Stimulated activated CD4-positive, alpha-beta T cell treated with anti-CD3 and anti-CD28 coated beads, Interleukin-4, amount 100 ng/mL, for 4 hours (primary cell): ENCODE measurements around the gene SLC39A13.

Source experiments
- DNase-seq, 2 experiments: peaks; one replicate each; pipeline ENCODE4 v3.0.0-alpha.2; 2020

The SLC39A13 gene

DNA sequence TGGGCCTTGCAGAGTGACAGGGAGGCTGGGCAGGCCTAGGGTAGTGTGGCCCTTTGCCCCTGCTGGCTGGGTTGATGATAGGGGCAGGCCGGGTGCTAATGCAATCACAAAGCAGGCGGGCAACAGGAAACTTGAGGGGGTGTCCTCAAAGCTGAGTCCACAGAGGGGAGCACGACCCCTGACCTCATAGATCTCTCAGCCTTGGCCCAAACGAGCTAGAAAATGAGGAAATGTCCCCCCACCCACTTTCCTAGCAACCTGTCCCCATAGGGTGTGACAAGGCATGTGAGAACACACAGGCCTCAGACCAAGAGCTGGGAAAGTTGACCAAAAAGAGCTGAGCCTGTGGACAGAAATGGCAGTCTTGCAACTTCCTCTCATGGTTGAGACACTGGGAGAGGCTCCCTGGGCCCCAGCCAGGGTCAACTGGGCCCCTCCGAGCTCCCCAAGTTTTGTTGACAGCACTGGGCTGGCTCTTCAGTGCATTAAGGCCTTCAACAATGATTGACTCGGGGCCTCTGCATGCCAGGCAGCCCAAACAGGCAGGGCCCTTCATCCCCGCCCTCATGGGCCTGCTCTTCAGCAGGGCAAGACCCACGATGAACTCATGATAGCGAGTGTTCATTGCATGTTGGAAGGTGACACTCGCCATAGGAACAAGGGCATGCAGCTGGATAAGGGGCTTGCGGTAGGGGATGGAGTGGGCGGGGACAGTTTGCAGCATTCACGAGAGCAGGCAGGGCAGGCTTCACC is 20.3 kb upstream of the SLC39A13 start:
- DNase-seq, result no peak

DNA sequence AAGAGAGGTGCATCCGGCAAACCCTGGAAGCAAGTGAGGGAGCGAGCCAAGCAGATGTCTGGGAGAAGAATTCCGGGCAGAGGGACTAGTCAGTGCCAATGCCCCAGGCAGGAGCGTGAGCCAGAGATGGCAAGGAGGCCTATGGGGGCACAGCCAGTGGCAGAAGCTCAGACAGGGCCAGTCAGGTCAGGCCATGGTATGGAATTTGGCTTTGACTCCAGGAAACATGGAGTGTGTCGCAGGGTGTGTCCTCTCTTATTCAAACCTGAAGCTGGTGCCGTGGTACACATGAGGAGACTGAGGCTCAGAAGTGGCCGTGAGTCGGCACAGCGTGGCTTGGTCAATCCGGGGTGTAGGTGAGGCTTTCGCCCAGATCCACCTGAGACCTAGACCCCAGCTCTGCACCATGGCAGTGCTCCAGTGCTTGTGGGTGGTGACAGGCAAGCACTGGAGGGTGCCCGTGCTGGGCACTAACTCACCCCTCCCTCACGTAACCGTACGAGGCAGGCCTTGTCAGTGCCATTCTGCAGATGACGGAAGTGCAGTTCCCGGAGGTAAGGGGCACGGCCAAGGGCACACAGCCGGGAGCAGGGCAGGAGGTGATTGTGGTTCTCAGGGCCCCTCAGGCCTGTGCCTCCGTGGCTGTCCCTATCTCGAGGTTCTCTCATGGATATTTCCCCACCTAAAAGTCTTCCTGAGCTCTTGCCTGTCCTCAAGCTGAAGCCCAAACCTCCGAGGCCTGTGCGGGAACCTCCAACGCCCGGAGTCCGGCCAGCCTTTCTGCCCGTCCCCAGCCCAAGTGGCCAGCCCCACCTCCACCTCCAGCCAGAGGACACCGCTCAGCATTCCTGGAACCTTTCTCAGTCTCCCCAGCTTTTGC is 19.5 kb upstream of the SLC39A13 start:
- no peak for DNase-seq

DNA sequence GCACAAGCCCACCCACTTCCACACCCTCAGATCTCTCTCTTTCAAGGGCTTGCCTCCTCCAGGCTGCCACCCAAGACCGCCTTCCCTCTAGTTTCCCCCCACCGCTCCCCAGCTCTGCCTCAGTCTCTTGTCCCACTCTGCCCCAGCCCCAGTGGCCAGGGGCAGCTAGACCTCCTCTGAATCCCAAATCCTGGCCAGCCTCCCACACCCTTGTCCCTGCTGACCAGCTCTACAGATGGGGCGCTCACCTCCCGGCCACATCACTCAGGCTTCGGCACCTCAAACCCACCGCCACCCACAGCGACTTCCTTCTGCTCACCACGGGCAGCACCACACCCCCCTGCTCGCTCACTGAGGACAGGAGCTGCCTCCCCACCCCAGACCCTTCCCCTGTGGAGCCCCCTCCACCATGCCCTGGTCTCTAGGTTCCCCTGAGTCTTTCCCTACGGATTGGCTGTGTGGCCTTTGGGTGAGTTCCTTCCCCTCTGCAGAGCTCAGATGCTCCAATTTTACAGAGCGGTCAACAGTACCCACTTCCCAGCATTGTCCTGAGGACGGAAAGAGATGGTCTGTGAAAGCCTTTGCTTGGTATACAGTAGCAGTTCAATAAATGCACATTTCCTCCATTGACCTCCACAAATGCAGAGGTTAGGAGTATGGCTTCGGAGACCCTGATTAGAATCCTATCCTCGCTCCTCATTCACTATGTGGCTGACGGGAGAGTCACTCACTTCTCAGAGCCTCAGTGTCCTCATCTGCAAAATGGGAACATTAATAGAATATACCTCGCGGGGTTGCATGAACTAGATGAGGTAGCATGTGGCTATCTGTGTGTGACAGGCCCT is 18.6 kb upstream of the SLC39A13 start:
- DNase-seq, result no peak

DNA sequence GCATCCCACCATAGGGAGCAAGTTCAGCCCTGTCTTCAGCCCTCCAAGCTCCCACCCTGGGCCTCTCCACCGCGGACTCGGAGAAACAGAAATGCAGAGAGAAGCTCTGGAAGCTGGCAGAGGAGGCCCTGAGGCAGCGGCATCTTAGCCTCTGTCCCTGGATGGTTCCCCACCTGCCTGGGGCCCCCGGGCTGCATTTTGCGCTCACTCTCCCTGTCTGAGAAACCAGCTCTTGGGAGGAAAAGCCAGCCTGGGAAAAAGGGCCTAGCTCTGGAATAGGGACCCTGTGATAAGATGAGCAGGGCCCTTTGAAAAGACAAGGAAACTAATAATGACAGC is 18.0 kb upstream of the SLC39A13 start:
- no peak for DNase-seq

DNA sequence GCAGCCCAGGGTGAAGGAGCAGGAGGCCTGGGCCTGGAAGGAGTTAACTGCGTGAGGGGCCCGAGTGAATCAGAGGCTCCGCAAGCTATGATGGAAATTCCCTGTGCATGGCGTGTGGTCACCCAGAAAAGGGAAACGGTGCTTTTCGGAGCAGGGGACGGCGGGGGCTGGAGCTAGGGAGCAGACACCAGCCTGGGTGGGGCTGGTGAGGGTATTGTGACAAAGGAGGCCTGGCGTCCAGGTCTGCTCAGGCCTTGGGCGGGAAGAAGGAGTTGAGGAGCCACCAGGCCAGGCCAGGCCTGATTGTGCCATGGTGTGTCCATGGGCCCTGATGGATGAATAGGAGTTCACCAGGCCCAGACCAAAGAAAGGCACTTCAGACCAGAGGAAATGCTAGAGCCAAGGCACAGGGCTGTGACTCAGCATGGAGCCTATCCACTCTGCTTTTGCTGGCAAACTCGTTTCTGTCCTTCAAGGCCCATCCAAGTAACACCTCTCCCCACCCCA is 17.3 kb upstream of the SLC39A13 start:
- no peak for DNase-seq

DNA sequence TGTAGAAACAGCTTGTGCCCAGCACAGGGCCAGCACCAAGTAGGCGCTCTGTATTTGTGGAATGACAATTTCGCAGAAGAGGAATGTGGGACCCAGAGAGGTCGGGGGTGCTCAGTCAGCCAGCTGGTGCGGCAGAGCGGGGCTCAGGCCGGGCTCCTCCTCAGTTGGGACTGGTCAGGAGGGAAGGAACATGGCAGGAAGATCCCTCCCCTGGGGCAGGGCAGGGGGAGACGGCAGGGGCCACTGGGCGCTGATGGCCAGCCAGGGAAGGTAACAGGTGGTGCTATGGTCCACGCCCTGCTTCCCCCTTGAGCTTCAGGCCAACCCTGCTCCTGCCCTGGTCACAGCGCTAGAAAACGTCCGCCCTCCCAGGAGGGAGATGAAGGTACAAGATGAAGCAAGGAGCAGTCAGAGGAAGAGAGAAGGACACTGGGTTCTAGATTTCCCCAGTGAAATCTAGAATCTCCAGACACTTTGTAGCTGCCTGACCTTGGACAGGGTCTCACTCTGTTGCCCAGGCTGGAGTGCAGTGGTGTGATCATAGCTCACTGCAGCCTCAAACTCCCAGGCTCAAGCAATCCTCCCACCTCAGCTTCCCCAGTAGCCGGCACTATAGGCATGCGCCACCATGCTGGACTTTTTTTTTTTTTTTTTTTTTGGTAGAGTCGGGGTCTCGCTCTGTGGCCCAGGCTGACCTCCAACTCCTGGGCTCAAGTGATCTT is 16.5 kb upstream of the SLC39A13 start:
- DNase-seq, result no peak

DNA sequence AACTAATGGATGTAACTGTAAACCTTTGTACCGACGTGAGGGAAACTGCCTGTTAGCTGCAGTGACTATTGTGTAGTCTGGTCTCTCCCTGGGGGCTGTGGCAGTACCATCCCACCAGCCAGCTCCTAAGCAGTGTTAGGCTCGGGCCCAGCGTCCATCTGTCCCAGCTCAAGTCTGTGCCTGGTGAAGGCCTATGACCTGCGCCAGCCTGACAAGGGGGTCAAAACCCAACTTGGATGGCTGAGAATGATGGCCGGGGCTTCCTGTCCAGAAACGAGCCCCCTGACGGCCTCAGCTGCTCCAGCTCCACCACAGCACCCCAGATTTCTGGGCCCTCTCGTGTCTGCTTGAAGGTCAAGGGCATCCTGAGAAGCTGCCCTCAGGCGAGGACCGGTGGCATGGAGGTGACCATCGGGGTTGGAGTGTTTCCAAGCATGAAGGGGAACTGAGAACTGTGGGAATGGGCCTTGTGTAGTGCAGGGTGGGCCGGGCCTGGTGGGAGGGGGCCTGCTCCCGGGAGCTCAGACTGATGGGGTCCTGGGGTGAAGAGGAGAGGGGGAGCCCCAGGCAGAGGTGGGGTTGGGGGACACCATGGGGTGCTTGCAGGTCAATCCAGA is 15.7 kb upstream of the SLC39A13 start:
- DNase-seq, result no peak

DNA sequence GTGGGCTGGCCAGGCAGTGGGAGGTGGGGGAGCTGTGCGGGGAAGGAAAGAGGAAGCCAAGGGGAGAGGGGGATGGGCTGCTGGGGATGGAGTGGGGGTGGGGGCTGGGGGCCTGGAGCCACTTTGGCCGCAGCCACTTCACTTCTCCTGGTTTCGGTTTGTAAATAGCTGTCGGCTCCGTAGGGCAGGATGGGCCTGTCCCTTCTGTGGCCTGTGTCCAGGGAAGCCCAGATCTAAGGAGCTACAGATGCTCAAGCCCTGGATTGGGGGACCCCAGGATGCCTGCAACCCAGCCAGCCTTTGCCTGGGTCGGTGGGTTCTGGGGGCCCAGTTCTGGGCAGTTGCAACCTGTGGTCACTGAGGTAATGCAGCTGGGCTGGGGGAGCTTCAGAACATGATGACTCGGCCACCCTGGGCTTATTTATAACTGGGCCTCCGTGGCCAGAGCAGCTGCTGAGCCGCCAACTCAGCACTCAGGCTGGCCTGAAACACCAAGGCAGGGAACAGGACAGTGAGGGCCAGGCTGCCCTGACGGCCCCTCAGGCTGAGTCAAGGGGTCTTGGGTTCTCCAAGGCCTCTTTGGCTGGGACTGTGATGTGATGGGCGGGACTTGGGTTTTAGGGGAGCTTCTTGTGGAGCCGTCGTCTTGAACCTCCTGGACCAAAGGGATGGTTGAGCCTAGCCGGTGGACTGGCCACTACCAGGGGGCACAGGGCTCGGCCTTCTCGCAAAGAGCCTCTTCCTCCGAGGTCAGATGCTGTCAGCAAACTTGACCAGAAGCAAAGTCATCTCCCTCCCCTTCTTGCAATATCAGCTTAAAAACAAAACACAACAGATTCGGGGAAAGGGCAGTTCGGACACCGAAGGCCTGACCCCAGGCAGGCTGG is 15.0 kb upstream of the SLC39A13 start:
- DNase-seq, result no peak

DNA sequence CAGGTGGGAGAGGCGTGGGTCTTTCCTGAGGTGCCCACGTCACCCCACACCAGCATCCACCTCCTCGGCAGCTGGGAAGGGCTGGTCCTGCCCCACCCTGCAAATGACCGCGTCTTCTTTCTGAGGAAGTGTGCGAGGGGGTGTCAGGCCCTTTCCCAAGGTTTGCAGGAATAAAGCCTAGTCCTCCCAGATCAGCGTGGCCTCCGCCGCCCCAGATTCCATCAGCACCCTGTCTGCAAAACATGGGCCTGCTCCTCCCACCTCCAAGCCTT is 14.4 kb upstream of the SLC39A13 start:
- DNase-seq, result no peak

DNA sequence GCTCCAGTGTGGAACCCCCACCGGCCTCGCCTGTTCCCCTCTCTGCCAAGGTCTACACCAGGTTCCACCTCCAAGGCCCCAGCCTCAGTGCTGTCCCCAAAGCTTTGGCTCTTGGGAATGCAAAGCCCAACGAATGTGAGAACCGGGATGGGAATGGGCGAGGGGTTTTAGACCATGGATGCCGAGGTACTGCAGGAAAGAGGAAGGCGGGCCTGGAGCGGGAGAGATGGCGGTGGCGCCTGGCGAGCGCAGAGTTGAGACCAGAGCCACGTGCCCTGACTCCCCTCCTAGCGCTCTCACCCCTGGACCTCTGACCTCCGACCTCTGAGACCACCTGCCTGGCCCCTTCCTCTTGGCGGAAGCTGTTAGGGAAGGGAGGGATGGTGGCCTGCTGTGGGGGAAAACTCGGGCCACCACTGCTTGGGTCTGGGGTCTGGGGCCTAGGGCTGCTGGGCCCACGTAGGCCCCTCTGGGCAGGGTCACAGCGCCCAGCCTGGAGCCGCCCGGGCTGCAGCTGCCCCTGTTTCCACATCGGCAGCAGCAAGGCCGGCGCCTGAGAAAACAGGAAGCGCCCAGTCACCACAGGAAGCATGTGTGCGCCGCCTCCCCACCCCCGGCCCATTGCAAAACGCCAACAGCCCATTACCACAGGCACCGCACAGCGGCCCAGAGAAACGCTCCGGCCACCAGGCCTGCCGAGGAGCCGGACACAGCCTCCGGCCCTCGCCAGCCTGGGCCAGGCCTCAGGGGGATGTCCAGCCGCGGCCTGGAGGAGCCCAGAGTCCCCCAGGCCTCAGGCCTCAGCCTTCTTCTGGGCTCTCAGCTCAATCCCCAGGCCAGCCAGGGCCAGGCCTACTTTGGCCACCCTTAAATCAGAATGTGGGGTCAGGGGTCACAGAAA is 13.8 kb upstream of the SLC39A13 start:
- peak; percentile 56 to 57 for DNase-seq

DNA sequence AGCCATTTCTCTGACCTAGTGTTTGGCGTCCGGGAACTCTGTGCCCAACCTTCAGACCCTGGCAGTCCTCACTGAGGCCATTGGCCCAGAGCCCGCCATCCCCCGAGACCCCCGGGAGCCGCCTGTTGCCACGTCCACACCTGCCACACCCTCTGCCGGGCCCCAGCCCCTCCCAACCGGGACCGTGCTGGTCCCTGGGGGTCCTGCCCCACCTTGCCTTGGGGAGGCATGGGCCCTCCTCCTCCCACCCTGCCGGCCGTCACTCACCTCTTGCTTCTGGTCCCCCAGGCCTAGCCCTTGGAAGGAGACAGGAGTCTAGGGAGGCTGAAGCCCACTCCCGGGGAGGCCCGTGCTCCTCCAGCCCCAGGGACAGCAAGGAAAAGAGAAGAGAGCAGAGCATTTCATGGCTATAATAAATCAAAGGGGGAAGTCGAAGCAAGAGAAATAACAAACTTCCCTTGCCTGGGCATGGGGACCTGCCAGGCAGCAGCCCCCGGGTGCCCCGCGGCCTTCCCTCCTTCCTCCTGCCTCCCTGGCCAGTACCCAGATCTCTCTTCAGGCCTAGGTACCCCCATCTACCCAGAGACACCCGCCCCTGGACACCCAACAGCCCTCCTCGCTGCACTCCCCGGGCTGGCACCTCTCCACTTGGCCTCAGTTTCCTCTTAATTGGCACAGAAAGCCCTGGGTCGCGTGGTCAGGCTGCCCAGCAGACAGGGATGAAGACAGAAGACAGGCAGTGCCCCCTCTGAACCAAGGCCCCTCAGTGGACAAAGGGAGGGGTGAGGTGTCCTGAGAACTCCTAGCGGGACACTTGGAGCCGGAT is 13.0 kb upstream of the SLC39A13 start:
- DNase-seq, result no peak

DNA sequence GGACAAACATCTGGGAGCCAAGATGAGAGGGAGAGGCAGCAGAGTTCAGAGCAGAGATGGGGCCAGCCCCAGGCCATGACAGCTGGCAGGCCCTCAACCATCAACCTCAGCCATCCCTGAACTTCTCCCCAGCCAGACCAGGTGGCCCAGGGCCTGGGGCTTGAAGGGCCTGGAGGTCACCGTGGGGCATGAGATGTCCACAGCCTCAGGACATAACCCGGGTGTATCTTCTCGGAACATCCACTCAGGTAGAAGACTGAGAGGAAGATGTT is 12.4 kb upstream of the SLC39A13 start:
- no peak for DNase-seq

DNA sequence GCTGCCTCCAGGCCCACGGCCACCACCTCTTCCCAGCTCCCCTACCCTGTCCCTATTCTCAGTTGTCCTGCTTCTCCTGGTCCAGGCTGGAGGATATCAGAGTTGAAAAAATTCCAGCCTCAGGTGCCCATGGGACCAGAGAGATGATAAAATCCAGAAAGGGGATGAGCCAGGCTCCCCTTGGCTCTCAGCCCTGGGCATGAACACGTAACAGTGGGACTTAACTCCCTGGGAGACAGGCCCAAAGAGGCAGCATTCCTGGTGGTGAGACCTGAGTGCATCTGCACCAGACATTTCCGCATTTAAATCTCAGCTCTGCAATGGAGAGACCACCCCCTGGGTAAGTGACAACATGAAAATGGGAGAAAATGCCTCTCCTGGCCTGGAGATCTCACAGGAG is 10.4 kb upstream of the SLC39A13 start:
- no peak for DNase-seq

DNA sequence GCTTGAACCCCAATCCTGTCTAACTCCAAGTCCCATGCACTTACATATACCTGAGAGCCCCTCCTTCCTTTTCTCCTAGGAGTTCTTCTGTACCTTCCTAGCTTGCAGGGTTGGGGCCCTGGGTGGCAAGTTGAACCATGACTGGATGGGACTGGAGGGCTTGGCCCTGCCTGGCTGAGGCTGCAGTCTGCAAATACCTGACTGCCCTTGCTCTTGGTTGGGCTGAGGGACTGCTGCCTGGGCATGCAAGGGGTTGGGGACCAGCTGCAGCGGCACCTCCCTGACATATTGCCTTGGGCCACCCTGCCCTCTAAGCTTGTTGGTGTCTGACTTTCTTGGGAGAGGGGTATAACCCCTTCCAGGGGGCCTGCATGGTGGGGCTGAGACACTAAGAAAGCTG is 9.8 kb upstream of the SLC39A13 start:
- no peak for DNase-seq

DNA sequence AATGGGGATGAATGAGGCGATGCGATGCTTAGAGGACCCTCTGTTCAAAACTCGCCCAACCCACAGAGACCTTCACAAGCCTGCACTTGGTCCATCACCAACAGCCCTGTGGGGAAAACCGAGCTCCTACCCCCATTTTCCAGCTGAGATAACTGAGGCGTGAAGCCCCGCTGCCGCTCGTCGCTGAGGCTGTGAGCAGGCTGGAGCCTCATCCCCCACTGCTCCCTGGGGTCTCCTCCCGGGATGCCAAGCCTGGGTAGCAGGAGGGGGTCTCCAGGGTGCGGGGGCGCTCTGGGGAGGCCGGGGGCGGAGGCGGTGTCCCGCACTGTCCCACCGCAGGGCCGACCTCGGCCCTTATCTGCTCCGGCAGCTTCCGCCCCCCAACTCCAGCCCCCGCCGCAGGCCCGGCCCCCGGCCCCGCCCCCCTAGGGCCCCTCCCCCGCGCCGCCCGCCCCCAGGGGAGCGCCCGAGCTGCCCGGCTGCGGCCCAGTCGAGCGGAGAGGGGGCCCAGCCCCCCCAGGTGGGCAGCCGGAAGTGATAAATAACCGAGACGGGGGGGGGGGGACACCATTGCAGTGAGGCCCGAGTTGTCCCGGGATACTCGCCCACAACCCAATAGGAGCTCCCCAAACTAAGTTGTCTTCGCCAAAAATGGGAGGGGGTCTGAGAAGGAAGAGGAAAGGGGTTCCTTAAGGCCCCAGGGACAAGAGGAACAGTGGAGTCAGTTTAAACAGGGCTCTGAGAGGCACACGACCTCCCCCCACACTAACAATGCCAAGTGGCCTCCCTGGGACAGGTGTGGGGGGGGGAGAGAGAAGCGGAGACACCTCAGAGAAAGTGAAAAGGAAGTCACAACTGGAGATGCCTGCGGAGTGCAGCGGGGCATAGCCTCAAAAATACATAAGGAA is 8.3 kb upstream of the SLC39A13 start:
- DNase-seq, result peak; percentile 23 to 42

DNA sequence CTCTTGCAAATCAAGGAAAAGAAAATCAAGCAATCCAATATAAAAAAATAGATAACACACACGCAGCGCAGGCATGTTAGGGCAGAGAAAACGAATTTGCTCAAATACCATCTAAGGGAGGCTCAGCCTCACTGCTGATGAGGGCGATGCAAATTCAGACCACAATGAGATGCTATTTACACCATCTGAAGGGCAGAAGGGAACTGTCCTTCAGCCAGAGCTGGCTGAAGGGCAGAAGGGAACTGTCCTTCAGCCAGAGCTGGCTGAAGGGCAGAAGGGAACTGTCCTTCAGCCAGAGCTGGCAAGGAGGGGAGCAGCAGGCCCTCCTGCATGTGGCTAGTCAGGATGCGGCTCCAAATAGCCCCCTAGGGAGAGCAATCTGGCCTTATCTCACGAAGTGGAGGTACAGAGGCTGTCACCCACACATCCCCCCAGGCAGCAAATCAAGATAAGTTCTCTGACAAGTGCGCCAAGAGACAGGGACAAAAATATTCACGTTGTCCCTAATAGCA is 7.6 kb upstream of the SLC39A13 start:
- no peak for DNase-seq

DNA sequence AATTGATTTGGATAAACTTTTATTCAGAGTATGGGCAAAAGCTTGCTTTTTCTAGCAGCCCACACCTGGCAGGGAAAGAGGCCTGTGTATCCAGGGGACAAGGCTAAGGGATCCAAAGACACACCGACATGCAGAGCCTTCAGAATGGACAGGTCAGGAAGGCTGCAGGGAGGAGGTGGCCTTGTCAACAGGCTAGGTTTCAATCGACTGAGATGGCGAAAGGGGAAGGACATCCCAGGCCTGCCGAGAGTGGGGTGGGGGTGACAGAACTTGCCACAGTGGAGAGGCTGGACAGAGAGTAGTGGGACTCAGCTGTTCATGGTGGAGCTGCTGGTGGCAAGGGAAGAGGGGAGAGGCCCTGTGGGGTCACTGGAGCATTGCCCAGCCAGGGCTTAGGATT is 5.3 kb upstream of the SLC39A13 start:
- DNase-seq, result no peak

DNA sequence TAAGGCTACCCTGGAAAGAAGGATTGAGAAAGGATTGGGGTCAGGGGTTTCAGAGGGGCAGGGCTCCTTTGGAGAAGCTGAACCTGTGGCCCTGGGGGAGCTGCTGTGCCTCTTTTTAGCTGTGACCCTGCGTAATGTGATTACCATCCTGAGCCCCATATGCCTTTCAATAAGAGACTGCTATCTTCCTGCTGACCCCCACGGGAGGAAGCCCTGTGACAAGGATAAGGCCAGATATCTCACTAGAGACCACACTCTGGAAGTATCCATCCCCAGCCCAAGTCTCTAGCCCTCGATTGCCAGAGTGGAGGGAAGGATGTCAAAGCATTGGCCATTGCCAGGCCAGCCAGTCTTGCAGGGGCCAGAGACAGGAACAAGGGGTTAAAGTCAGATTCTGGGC is 4.8 kb upstream of the SLC39A13 start:
- DNase-seq, result no peak
